HG03439 (cell line): ENCODE results near the gene C3.
A peak's percentile ranks its signal among the peaks of the same experiment; 100 is the strongest.

Source experiments
- ATAC-seq: cut with Tn5 transposase; IDR thresholded peaks from one replicate; pipeline ENCODE4 v1.9.1; 2021; ENCODE audit warnings: mild to moderate bottlenecking, moderate library complexity; ENCODE audit not compliant: unreplicated experiment

The C3 gene

GRCh38 chr19:6745965-6746364, 25.5 kb upstream of the C3 start:
- no peak for ATAC-seq

DNA sequence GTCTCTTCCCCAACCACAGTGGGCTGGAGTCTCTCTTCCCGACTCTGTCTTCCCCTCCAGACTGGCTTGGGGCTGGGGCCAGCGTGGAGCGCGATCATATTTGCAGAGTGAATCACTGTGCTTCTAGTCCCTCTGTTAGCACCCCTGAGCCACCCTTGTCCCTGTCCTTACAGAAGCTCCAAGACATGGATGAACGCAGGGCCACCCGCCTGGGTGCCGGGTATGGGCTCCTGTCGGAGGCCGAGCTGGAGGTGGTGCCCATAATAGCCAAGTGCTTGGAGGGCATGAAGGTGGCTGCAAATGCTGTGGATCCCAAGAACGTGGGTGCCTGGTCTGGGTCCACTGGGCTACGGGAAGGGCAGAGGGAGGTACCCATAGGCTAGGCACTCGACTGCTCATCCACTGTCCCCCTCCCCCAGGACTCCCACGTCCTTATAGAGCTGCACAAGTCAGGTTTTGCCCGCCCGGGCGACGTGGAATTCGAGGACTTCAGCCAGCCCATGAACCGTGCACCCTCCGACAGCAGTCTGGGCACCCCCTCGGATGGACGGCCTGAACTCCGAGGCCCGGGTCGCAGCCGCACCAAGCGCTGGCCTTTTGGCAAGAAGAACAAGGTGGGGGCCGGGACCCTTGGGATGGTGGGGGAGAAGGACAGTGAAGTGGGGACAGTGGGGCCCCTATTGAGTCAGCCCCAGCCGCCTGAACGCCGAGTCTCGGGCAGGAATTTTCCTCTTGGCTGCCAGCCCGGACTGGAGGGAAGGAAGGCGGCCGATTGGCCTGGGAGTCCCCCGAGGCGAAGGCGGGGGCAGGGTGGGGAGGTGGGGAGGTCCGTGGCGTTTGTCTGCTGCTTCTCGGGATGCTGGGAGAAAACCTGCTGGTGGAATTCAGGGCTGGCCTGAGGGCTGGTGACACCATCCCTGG, 24.2 kb upstream of the C3 start:
- ATAC-seq, result no peak

DNA sequence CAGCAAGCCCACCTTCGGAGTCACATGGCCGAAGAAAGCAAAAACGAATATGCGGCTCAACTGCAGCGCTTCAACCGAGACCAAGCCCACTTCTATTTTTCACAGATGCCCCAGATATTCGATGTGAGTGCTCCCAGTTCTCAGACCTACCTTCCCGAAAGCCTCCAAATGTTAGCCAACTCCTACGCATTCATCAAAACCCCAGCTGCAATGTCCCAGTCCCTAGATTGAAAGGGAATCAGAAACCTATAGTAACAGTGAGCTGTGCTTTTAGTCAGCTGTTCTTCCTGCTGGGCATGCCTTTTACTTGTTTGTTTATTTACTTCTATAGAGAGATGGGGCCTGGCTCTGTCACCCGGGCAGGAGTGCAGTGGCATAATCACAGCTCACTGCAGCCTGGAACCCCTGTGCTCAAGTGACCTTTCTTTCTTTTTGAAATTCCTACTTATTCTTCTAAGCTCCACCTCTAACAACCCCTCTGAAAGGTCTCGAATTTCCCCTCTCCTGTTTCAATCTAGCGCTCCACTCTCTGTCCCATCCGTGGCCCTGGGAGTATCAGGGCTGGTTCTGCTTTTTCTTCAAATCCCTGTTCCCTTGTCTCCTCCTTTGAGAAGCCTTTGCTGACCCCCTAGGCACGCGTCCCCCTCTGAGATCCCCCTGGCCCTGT, 23.4 kb upstream of the C3 start:
- ATAC-seq, result no peak

GRCh38 chr19:6743066-6743465, 22.6 kb upstream of the C3 start:
- no peak for ATAC-seq

GRCh38 chr19:6740589-6741343, 20.3 kb upstream of the C3 start:
- ATAC-seq, result no peak

DNA sequence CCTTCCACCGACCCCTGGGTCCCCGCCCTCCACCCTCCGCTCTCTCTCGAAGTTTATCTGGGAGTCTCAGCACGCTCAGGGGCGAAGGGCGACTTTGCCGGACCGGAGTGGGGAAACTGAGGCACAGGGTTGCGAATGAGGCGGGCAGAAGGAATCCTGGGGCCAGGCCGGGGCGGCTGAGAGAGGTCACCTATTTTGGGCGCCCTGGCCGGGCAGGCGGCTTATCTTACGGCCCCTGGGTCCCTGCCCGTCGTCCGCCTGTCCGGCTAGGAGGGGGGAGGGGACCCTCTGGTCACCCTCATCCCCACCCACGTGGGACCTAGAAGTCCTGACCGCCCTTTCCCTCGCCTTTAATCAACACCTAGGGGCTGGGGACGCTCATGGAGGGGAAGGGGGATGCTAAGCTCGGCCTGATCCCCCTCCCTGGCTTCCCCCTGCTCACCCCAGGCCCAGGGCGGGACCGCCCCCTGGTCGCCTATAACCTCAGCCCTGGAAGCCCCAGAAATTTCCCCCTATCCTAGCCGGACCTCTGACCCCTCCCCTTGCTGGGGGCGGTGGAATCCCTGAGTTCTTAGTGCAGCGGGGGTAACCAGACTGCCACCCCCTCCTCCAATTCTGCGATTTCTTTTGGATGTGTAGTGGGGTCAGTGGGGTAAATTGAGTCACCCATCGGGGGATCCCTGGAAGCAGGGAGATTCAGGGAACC, 19.6 kb upstream of the C3 start:
- no peak for ATAC-seq

- ATAC-seq, result no peak
These were observed 19.0 kb upstream of the C3 start, which contains the start of gene TRIP10 for GRCh38 chr19:6739390-6739882. TSS of gene TRIP10 (plus strand) at chr19:6739680. CDS start at chr19:6739762, 82 bp downstream.

- no peak for ATAC-seq
These were observed 18.4 kb upstream of the C3 start for GRCh38 chr19:6738787-6739389.

GRCh38 chr19:6737873-6738786, 17.7 kb upstream of the C3 start:
- peak; percentile 10 for ATAC-seq

DNA sequence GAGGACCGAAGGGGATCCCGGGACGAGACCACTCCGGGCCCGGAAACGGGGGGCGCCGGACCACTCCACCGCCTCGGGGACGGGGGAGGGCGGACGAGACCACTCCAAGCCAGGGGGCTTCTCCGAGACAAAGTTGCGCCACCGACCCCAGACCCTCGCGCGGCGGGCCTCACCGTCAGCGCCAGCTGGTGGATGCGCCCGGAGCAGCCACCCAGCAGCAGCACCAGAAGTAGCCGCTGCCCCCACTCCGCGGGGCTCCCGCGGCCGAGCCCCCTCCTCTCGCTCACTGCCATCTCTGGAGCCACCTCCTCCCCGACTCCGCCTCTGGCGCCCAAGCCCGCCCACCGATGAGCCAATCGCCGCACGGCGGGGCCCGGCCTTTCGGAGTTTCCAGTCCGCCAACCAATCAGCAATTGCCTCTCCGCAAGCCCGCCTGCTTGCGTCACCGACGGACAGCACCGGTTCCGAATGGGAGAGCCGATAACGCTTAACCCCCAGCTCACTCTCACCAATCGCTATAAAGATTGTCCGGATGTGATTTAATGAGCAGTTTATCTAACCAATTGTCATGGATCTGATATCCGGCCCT, 16.9 kb upstream of the C3 start, which contains the start of gene GPR108:
Gene GPR108 (minus strand): TSS at position 297 of the 589 bp plus-strand sequence. CDS start 4 bp downstream, at position 293.
- peak; percentile 55 for ATAC-seq

DNA sequence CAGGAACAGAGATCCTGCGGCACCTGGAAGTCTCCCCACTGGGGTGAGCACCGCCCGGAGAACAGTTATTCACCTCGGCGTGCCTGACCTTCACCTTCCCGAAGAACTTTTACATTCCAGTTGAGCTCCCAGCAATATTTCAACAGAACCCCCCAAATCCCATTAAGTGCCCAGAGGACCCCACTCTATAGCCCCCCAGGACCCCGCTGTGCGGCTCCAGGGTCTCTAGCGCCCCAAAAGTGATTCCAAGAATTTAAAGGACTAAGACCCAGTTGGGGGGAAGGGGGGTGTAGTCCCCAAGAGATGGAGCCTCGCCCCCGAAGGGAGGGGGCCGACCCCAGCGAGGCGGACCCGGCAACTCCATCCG, 16.4 kb upstream of the C3 start:
- no peak for ATAC-seq

GRCh38 chr19:6736169-6736916, 15.9 kb upstream of the C3 start:
- ATAC-seq, result no peak

DNA sequence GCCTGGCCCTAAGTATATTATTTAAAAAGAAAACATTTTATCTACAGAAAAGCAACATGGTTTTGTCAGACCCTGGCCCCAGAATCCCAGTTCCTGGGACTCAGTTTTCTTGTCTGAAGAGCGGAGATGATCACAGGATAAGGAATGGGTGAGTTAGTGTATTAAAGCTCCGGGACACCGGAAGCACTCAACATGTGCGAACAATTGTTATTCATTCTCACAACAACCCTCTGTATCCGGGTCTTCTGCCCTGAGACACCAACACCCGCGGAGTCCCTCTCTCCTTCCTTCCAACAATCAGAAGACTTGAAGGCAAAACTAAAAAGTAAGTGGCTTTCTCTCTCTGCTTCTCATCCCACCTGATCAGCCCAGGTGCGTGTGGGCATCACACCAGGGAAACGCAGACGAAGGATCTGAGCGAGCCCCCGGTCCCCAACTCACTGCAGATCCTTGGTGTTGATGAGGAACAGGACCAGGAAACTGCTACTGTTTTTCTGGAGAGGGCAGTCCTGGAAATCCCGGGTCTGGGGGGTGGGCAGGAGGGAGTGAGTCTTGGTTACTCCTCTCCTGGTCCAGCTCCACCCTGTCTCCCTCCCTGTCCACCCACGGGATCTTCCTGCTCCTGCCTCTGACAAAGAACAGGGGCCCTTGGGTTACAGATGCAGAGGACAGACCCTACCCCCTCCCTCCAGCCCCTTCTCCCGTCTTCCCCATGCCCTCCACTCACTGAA, 14.9 kb upstream of the C3 start:
- no peak for ATAC-seq

- ATAC-seq, result no peak
These were observed 13.7 kb upstream of the C3 start for GRCh38 chr19:6734096-6734696.

DNA sequence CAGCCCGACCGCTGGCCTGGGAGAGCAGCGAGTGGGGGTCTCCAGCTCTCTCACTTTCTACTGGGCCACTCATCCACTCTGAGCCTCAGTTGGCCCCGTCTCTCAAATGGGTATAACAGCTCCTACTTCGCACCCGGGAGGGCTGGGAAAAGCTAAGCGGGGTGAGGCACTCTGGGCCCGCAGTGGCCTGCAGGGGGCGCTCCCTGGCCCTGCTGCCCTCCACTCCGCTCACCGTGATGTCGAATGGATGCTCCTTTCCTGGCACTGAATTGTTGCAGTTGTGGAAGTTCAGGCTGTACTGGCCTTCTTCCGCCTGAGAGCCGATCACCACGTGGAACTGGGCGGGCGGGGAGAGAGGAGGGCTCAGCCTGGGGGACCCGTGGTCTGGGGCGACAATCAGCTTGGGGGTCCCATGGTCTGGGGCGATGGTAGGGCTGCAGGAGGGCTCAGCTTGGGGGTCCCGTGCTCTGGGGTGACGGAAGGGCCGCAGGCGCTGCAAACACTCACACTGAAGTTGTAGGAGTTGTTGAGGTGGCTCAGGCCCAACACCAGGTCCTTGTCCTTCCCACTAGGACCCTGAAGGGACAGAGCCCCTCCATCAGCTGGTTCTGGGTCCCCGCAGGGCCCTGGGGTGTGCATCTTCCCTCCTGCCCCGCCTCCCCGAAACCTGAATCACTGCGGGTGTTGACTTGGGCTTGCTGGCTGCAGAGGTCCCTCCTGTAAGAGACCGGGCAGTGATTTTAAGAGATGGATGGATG, 13.1 kb upstream of the C3 start:
- no peak for ATAC-seq

GRCh38 chr19:6732803-6733337, 12.4 kb upstream of the C3 start:
- ATAC-seq, result no peak
